K562 (cell line): ENCODE results near the gene SOX6. TPM values are rescaled to one million over a fixed set of nuclear protein-coding genes. Genes with fewer than 3 reads are reported as not detected.

Source experiments
- STAT6 ChIP-seq: sonication (generic); formaldehyde crosslinking; IDR thresholded peaks from 2 replicates; pipeline ENCODE4 v1.8.1; 2023; ENCODE audit warnings: mild to moderate bottlenecking, missing genetic modification reagents
- TFAP4 ChIP-seq: sonication (generic); formaldehyde crosslinking; IDR thresholded peaks from 2 replicates; pipeline ENCODE4 v1.8.0; 2022; ENCODE audit warnings: missing genetic modification reagents, mild to moderate bottlenecking, moderate library complexity, borderline replicate concordance
- ZBTB33 ChIP-seq: sonication (generic); formaldehyde crosslinking; IDR thresholded peaks from 2 replicates; pipeline ENCODE4 v1.8.1; 2023; ENCODE audit warnings: mild to moderate bottlenecking, missing genetic modification reagents
- ZNF639 ChIP-seq, 2 experiments: fragments of 200-800 bp in 1 of 2; sonication (Bioruptor generic) in 1 of 2; sonication (generic) in 1 of 2; formaldehyde crosslinking in 1 of 2; IDR thresholded peaks in 1 of 2; conservative IDR thresholded peaks in 1 of 2; 2 replicates each; pipeline versions ENCODE4 v1.5.0 to v1.6.1; 2016 to 2020; ENCODE audit warnings: missing compliant biosample characterization in 1 of 2, missing genetic modification characterization in 1 of 2, missing genetic modification reagents in 1 of 2
- polyA plus RNA-seq, 8 experiments: library from polyadenylated mRNA; depleted of rRNA in 4 of 8; stranded (reverse) in 5 of 8; unstranded in 3 of 8; fragments of >200 nt; fragmentation: Nextera tagmentation in 2 of 8; fragmentation: Illumina TruSeq in 1 of 8; extraction: Ambion mirVana in 2 of 8; extraction: Trizol in 1 of 8; gene quantifications; 2 replicates each; pipeline versions ENCODE4 v1.2.1 to v1.2.3, GENCODE V29; 2011 to 2014; ENCODE audit warnings: inconsistent platforms in 1 of 8, missing spikeins in 1 of 8
- total RNA-seq, 7 experiments: library from RNA; depleted of rRNA in 6 of 7; stranded (reverse); fragments of >200 nt in 6 of 7; fragmentation: Illumina TruSeq in 2 of 7; extraction: Trizol in 2 of 7; gene quantifications; 2 replicates each; pipeline versions ENCODE4 v1.2.1 to v1.2.3, GENCODE V29; 2011 to 2021; ENCODE audit warnings: low replicate concordance in 1 of 7

SOX6 gene
- total and polyA plus RNA-seq, 9 of the 15 experiments (the other 6 are each of a cell fraction or from before 2014, with no cell fraction given): 0.89 to 8.7 (median 5.7) TPM

GRCh38 chr11:16148301-16148931, 207.9 kb downstream of the SOX6 start (continued):
- no peak for TF ChIP-seq ZNF639 (CRISPR knock-in tag; conservative IDR thresholded peaks at IDR 0.05 in 1 of 2, IDR thresholded peaks at IDR 0.05 in 1 of 2)
- no peak for TF ChIP-seq STAT6 (CRISPR knock-in tag)
- no peak for TF ChIP-seq ZBTB33
- no peak for TF ChIP-seq TFAP4 (CRISPR knock-in tag)
